Adrenal gland (tissue), 5 donors: ENCODE data around the gene MUC20.

Experiments
- CTCF ChIP-seq, 6 experiments: fragments of 450-650 bp in 4 of 6; fragments of 200-600 bp in 2 of 6; sonication (generic) in 1 of 6; IDR thresholded peaks; 1 replicate in 5 of 6; 2 replicates in 1 of 6; pipeline versions ENCODE4 v1.5.1 to v1.8.0; 2016 to 2021; ENCODE audit warnings: antibody characterized with exemption in 6 of 6, mild to moderate bottlenecking in 2 of 6, moderate library complexity in 1 of 6
- POLR2A ChIP-seq, 2 donors: fragments of 450-650 bp; IDR thresholded peaks; one replicate each; pipeline ENCODE4 v1.6.1; 2017; ENCODE audit warnings: antibody characterized with exemption in 2 of 2, mild to moderate bottlenecking in 2 of 2, moderate library complexity in 1 of 2
- donor health status: DM: no; HTN: no; CAD: no.

DNA sequence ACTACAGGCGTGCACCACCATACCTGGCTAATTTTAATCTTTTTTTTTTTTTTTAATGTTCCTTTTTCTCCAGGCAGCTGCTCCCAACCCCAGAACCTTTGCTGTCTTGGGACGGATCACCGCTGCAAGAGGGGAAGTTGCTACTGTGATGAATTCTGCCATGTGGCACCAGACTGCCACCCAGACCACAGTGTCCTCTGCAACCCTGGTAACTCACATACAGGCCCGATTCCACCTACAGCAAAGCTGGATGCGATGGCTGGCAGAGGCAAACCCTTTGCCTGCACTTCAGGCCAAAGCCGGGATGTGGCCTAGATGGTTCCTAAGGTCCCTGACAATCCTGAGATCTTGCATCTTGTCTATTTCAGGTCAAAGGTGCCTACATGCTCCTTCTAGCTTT lies 12.7 kb upstream of the MUC20 start:
- TF ChIP-seq POLR2A (IDR thresholded peaks at IDR 0.05): no peak
- no peak for TF ChIP-seq CTCF (IDR thresholded peaks at IDR 0.05)
